Prostate gland (tissue), 2 donors: ENCODE results near the gene FOXRED2. TPM values are rescaled to one million over a fixed set of nuclear protein-coding genes. Genes with fewer than 3 reads are reported as not detected.

Source experiments
- DNase-seq: peaks from one replicate; pipeline ENCODE4 v3.0.0-alpha.2; 2019; ENCODE audit warnings: low spot score
- H3K27ac ChIP-seq, 2 donors: fragments of 200-600 bp; sonication (generic); 2 replicates each; pipeline ENCODE4 v1.5.1; 2017 to 2019
- H3K27me3 ChIP-seq: fragments of 200-600 bp; sonication (generic); replicated peaks from 2 replicates; pipeline ENCODE4 v1.5.1; 2019; ENCODE audit not compliant: insufficient read depth
- H3K36me3 ChIP-seq, 2 donors: fragments of 200-600 bp; sonication (generic); 1 replicate in 1 of 2; 2 replicates in 1 of 2; pipeline versions ENCODE4 v1.5.1 to v1.8.1; 2017 to 2019
- H3K4me1 ChIP-seq: fragments of 200-600 bp; sonication (generic); replicated peaks from 2 replicates; pipeline ENCODE4 v1.5.1; 2019
- H3K4me3 ChIP-seq, 2 donors: fragments of 200-600 bp; sonication (generic); 2 replicates each; pipeline ENCODE4 v1.5.1; 2017 to 2019
- H3K9me3 ChIP-seq: fragments of 200-600 bp; sonication (generic); 2 replicates; pipeline ENCODE4 v1.5.1; 2017
- CTCF ChIP-seq, 4 experiments: fragments of 200-600 bp in 2 of 4; fragments of 450-650 bp in 2 of 4; sonication (generic) in 2 of 4; IDR thresholded peaks; 1 replicate in 3 of 4; 2 replicates in 1 of 4; pipeline ENCODE4 v1.5.1; 2016 to 2019; ENCODE audit warnings: antibody characterized with exemption in 4 of 4, mild to moderate bottlenecking in 2 of 4, moderate library complexity in 2 of 4
- POLR2A ChIP-seq: fragments of 450-650 bp; IDR thresholded peaks from one replicate; pipeline ENCODE4 v1.6.1; 2016; ENCODE audit warnings: antibody characterized with exemption, mild to moderate bottlenecking
- POLR2AphosphoS5 ChIP-seq: sonication (generic); formaldehyde crosslinking; IDR thresholded peaks from one replicate; pipeline ENCODE4 v1.6.1; 2017; ENCODE audit warnings: antibody characterized with exemption
- WGBS: methylation state at CpG from one replicate; pipeline ENCODE4 v1.1.5; 2018; 5-methylcytosine and 5-hydroxymethylcytosine counted together
- intact Hi-C: fragments of 100-400 bp; cut with DNase I; formaldehyde crosslinking; loops from one replicate; pipeline ENCODE4 v1.14.2; 2022
- small RNA-seq, 2 donors: library from RNA; depleted of rRNA; stranded (forward); fragments of <200 nt; gene quantifications; one replicate each; pipeline ENCODE3, GENCODE V24; 2016
- total RNA-seq, 2 donors: library from RNA; depleted of rRNA; stranded (reverse); fragments of >200 nt; gene quantifications; one replicate each; pipeline ENCODE4 v1.1.0, GENCODE V29; 2016

Gene FOXRED2
- total RNA-seq, 2 donors from 2014 or later: 24.7 to 33.7 TPM

- no peak overlapping the region for H3K27ac ChIP-seq
- intact Hi-C loops: no loop called here
These were observed 66.3 kb downstream of the FOXRED2 start for GRCh38 chr22:36440429-36441002.

DNA sequence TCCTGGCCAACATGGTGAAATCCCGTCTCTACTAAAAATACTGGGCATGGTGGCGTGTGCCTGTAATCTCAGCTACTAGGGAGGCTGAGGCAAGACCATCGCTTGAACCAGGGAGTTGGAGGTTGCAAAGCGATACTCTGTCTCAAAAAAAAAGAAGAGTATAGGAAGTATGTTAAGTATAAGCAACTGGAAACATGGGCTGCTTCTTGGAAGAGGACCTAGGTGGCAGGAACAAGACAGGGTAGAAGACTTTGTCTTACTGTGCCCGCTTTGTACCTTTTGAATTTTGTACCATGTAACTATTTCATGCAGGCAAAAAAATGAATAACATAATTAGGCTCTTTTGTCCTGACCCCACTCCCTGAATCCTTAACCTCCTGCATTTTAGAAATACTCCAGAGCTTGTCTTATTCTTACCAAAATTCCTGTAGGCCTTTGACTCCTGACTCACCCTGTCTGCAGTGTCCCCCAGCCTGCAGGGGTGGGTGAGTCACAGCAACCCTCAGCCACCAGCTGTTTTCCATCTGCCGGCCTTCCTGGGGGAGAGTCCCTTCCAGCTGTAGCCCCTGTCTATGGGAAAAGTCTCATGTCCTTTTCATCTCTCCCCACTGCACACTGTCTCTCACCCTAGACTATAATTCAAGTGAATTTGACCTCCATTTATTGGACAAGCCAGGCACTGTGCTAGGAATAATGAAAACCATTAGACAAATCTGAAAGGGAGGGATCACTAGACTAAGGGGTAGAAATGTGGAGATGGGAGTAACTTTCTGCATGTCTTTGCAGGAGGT is 67.2 kb downstream of the FOXRED2 start:
- Histone ChIP-seq H3K27me3 (no peaks in the 10 kb centered on the region), H3K4me3 (no peak overlapping the region), H3K9me3 (no peaks in the 10 kb centered on the region), H3K27ac (peak overlapping the region in 1 of 2 donors; percentile 38), H3K4me1 (peaks cover 6% of the 10 kb centered on the region), H3K36me3 (no peaks in the 10 kb centered on the region)
- no peak for DNase-seq
- TF ChIP-seq POLR2AphosphoS5: no peak
- TF ChIP-seq POLR2A: no peak
- intact Hi-C loops: no loop called here
- WGBS: 88% methylated on average over 6 of the region's 6 CpGs

More at GRCh38 chr22:36440429-36441002, 66.3 kb downstream of the FOXRED2 start:
- Histone ChIP-seq H3K27me3 (no peaks in the 10 kb centered on the region), H3K9me3 (no peaks in the 10 kb centered on the region), H3K4me3 (no peak overlapping the region), H3K36me3 (no peaks in the 10 kb centered on the region), H3K4me1 (peaks cover under 1% of the 10 kb centered on the region)
- 88% methylated on average over 8 of the region's 8 CpGs for WGBS
- no peak for TF ChIP-seq POLR2AphosphoS5
- TF ChIP-seq POLR2A: no peak
- no peak for TF ChIP-seq CTCF (IDR thresholded peaks at IDR 0.05)
- DNase-seq: no peak

Small RNA genes lying within 50 kb of the gene (small RNA-seq; reads per million reads assigned to genes)
- gene RF00019: 0 reads per million in 2 donors

Other genes with a start within 250 kb of the FOXRED2 start
- 100 to 1,000 TPM; 295 to 329 TPM for gene MYH9, start 119.1 kb downstream of the FOXRED2 start, total RNA-seq
- gene TXN2, start 25.4 kb downstream of the FOXRED2 start, total RNA-seq: 100 to 1,000 TPM in 1 of 2 donors, 10 to 100 TPM in 1; 74.3 to 148 TPM
- 100 to 1,000 TPM; 241 to 364 TPM for gene EIF3D, start 22.1 kb upstream of the FOXRED2 start, total RNA-seq
- gene CACNG2, start 196.7 kb upstream of the FOXRED2 start, total RNA-seq: not detected